Hepatocyte (in vitro differentiated cells): ENCODE results near the gene PIP5K1C.

ENCODE experiments used
- CTCF ChIP-seq: fragments of 200-600 bp; sonication (generic); IDR thresholded peaks from 2 replicates; pipeline ENCODE4 v1.5.1; 2016; ENCODE audit warnings: antibody characterized with exemption, mild to moderate bottlenecking; ENCODE audit not compliant: poor library complexity
- EZH2 ChIP-seq: fragments of 200-600 bp; sonication (generic); IDR thresholded peaks from 2 replicates; pipeline ENCODE4 v1.6.1; 2016; ENCODE audit warnings: antibody characterized with exemption, mild to moderate bottlenecking, borderline replicate concordance

GRCh38 chr19:3695986-3696659, 4.1 kb downstream of the PIP5K1C start:
- TF ChIP-seq CTCF: no peak
- no peak for TF ChIP-seq EZH2
